ENCODE results near the gene MAML1. TPM values are rescaled to one million over a fixed set of nuclear protein-coding genes. Genes with fewer than 3 reads are reported as not detected.
"Not testable (repeated sequence)": the region's sequence is repeated elsewhere in the genome, so short reads cannot be mapped to it uniquely, and the experiment has no call there.

MAML1 gene, protein sequence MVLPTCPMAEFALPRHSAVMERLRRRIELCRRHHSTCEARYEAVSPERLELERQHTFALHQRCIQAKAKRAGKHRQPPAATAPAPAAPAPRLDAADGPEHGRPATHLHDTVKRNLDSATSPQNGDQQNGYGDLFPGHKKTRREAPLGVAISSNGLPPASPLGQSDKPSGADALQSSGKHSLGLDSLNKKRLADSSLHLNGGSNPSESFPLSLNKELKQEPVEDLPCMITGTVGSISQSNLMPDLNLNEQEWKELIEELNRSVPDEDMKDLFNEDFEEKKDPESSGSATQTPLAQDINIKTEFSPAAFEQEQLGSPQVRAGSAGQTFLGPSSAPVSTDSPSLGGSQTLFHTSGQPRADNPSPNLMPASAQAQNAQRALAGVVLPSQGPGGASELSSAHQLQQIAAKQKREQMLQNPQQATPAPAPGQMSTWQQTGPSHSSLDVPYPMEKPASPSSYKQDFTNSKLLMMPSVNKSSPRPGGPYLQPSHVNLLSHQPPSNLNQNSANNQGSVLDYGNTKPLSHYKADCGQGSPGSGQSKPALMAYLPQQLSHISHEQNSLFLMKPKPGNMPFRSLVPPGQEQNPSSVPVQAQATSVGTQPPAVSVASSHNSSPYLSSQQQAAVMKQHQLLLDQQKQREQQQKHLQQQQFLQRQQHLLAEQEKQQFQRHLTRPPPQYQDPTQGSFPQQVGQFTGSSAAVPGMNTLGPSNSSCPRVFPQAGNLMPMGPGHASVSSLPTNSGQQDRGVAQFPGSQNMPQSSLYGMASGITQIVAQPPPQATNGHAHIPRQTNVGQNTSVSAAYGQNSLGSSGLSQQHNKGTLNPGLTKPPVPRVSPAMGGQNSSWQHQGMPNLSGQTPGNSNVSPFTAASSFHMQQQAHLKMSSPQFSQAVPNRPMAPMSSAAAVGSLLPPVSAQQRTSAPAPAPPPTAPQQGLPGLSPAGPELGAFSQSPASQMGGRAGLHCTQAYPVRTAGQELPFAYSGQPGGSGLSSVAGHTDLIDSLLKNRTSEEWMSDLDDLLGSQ
- 10 to 100 TPM; 20.3 to 22.2 TPM for total RNA-seq

DNA sequence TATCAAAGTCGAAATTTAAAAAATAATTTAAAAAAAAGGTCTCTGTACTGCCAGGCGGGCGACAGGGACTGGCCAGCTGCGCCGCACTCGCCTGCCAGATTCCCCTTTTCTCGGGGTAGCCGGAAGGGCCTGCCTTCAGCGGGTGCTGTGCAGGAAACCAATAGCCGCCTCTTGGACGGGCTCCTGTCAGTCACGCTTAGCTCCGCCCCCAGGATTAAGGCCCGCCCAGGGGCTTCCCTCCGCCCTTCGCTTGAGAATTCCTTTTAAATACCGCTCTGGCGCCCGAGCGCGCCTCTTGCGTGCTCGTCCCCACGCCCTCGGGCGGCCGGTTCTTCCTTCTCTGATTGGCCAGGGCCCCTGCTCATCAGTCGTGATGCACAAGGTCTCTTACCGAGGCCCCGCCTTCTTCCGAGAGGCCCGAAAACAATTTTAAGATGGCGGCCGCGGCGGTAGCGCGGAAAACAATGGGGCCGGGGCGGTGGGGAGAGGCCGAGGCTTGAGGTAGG, at the start of gene MAML1:
MAML1 (plus strand) TSS at position 411 of the 506 bp plus-strand sequence. CDS start 291 bp downstream, outside the sequence.
- POLR2A ChIA-PET: interaction anchor here (0.8 to 4.5 kb wide), 12 partner anchors 26 to 182 kb away, joined by 3 to 28 read pairs (median 4); partner anchors contain the start of genes HNRNPH1 and RUFY1
- no peaks in the 10 kb centered on the region for H3K27me3 Mint-ChIP-seq
- intact Hi-C loops (cut with micrococcal nuclease): loop anchor here (1.0 to 2.0 kb wide), 9 partner anchors 28 to 173 kb away; partner anchors contain the start of genes CANX, HNRNPH1 and MRNIP

DNA sequence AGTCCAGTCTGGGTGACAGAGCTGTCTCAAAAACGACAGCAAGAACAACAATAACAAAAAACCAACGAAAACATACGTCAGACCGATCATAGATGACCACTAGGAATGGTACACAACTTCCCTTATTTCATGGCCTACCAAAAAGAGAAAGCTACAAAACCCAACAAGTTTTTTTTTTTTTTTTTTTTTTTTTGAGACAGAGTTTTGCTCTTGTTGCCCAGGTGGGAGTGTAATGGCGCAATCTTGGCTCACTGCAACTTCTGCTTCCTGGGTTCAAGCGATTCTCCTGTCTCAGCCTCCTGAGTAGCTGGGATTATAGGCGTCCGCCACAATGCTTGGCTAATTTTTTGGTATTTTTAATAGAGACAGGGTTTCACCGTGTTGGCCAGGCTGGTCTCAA, 43.4 kb upstream of the MAML1 start:
- H3K27ac Mint-ChIP-seq; H3K4me1 Mint-ChIP-seq (ENCODE audit: low read depth); DNase-seq: not testable (repeated sequence)

More for the DNA sequence above, at the start of gene MAML1:
- Mint-ChIP-seq H3K4me3 (peak within 1 kb of the TSS; percentile 98), H3K36me3 (peaks cover 36% of the 10 kb centered on the region), H3K4me1 (ENCODE audit: low read depth) (peaks cover 42% of the 10 kb centered on the region), H3K27ac (peak within 1 kb of the TSS; percentile 92), H3K9me3 (no peaks in the 10 kb centered on the region)
- CTCF ChIA-PET: interaction anchor here (0.6 to 9.7 kb wide), 8 partner anchors 12 to 239 kb away, joined by 3 to 61 read pairs (median 5); partner anchors contain the start of gene HNRNPH1
- DNase-seq: peak; percentile 100

DNA sequence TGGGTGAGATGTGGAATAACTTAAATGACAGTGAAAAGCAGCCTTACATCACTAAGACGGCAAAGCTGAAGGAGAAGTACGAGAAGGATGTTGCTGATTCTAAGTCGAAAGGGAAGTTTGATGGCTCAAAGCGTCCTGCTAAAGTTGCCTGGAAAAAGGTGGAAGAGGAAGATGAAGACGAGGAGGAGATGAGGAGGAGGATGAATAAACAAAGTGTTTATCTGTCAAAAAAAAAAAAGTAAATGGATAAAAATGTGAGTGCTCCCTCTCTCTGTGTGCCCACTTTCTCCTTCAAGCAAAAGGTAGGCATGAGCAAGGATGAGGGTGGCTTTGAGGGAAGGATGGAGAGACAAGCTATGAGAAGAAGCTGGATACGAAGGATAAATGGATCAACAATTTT, 38.1 kb upstream of the MAML1 start:
- ChIA-PET CTCF (interaction anchor here (1.3 kb wide), 1 partner anchor 107 kb away, joined by 3 read pairs; no protein-coding TSS in a partner anchor), POLR2A (interaction anchor here (1.0 kb wide), 1 partner anchor 15 kb away, joined by 3 read pairs; no protein-coding TSS in a partner anchor)
- intact Hi-C loops (cut with micrococcal nuclease): no loop called here

More for the DNA sequence above, 43.4 kb upstream of the MAML1 start:
- intact Hi-C loops (cut with micrococcal nuclease); H3K4me3 Mint-ChIP-seq; CTCF ChIA-PET; H3K9me3 Mint-ChIP-seq; H3K36me3 Mint-ChIP-seq; H3K27me3 Mint-ChIP-seq: not testable (repeated sequence)
- POLR2A ChIA-PET: interaction anchor here (1.0 kb wide), 1 partner anchor 10 kb away, joined by 3 read pairs; no protein-coding TSS in a partner anchor

DNA sequence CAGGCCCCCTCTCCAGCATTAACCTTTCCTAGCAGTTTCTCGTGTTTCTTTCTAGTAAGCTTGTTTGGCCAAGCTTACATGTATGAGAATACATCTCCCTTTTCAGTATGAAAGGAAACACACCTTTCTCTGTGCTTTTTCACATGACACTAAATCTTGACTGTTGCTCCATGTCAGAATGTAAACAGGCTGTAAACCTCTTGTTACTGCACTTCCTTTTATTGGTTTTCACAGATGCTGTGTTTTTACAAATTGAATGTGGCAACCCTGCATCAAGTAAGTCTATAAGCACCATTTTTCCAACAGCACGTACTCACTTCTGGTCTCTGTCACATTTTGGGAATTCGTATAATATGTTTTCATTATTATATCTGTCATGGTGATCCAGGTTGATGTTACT, 36.0 kb upstream of the MAML1 start:
- H3K36me3 Mint-ChIP-seq: peaks cover 18% of the 10 kb centered on the region
- no peak for DNase-seq
- peak overlapping the region; percentile 1 for H3K27ac Mint-ChIP-seq
- H3K9me3 Mint-ChIP-seq: no peaks in the 10 kb centered on the region
- no peak overlapping the region for H3K4me3 Mint-ChIP-seq
- ChIA-PET CTCF (interaction anchor here (1.1 to 2.1 kb wide), 2 partner anchors 17 to 28 kb away, joined by 3 to 12 read pairs; no protein-coding TSS in a partner anchor), POLR2A (interaction anchor here (1.7 kb wide), 1 partner anchor 73 kb away, joined by 6 read pairs; the partner anchor contains the start of gene HNRNPH1)
- no peaks in the 10 kb centered on the region for H3K27me3 Mint-ChIP-seq
- peaks cover 26% of the 10 kb centered on the region for H3K4me1 Mint-ChIP-seq (ENCODE audit: low read depth)
- intact Hi-C loops (cut with micrococcal nuclease): loop anchor here (5.0 kb wide), 1 partner anchor 1526 kb away; the partner anchor contains the start of gene TRIM41

More for the DNA sequence above, 38.1 kb upstream of the MAML1 start:
- Mint-ChIP-seq H3K4me1 (ENCODE audit: low read depth) (peaks cover 16% of the 10 kb centered on the region), H3K36me3 (peaks cover 6% of the 10 kb centered on the region), H3K27me3 (no peaks in the 10 kb centered on the region), H3K27ac (no peak overlapping the region), H3K4me3 (no peak overlapping the region), H3K9me3 (no peaks in the 10 kb centered on the region)
- no peak for DNase-seq

DNA sequence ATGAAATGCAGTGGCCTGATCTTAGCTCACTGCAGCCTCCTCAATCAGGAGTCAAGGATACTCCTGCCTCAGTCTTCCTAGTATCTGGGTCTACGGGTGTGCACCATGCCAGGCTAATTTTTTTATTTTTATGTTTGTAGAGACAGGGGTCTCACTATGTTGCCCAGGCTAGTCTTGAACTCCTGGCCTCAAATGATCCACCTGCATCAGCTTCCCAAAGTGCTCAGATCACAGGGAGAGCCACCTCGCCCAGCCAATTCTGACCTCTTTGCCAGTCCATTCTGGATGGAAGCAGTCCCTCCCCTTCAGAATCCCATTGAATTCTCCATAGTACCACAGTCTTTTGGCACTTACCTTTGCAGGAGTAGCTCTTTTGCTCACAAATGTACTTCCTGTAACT, 35.5 kb upstream of the MAML1 start:
- intact Hi-C loops (cut with micrococcal nuclease): loop anchor here (5.0 kb wide), 1 partner anchor 1525 kb away; the partner anchor contains the start of gene TRIM41
- H3K4me3 Mint-ChIP-seq: peak overlapping the region; percentile 97
- peak overlapping the region; percentile 98 for H3K27ac Mint-ChIP-seq
- no peaks in the 10 kb centered on the region for H3K9me3 Mint-ChIP-seq
- ChIA-PET POLR2A (interaction anchor here (0.9 to 1.7 kb wide), 3 partner anchors 10 to 73 kb away, joined by 3 to 10 read pairs (median 6); partner anchors contain the start of gene HNRNPH1), CTCF (interaction anchor here (0.6 to 2.1 kb wide), 4 partner anchors 16 to 158 kb away, joined by 3 to 12 read pairs (median 4); partner anchors contain the start of gene CBY3)
- H3K4me1 Mint-ChIP-seq (ENCODE audit: low read depth): peaks cover 28% of the 10 kb centered on the region
- H3K36me3 Mint-ChIP-seq: peaks cover 20% of the 10 kb centered on the region
- no peak for DNase-seq
- no peaks in the 10 kb centered on the region for H3K27me3 Mint-ChIP-seq

DNA sequence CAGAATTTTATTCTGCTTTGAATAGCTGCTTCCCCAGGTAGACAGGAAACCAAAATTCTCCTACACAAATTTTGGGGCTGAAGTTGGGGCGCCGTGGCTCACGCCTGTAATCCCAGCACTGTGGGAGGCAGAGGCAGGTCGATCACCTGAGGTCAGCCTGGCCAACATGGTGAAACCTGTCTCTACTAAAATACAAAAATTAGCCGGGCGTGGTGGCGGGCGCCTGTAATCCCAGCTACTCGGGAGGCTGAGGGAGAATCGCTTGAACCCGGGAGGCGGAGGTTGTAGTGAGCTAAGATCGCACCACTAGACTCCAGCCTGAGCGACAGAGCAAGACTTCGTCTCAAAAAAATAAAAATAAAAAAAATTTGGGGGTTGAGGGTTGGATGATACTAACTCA, 35.1 kb upstream of the MAML1 start:
- intact Hi-C loops (cut with micrococcal nuclease): loop anchor here (5.0 kb wide), 1 partner anchor 1525 kb away; the partner anchor contains the start of gene TRIM41
- peak overlapping the region; percentile 98 for H3K27ac Mint-ChIP-seq
- H3K36me3 Mint-ChIP-seq: peaks cover 25% of the 10 kb centered on the region
- H3K4me1 Mint-ChIP-seq (ENCODE audit: low read depth): peaks cover 33% of the 10 kb centered on the region
- not testable (repeated sequence) for DNase-seq, H3K9me3 Mint-ChIP-seq, H3K27me3 Mint-ChIP-seq
- peak overlapping the region; percentile 97 for H3K4me3 Mint-ChIP-seq
- ChIA-PET POLR2A (interaction anchor here (0.9 to 1.7 kb wide), 3 partner anchors 10 to 74 kb away, joined by 3 to 10 read pairs (median 6); partner anchors contain the start of gene HNRNPH1), CTCF (interaction anchor here (0.6 to 2.1 kb wide), 4 partner anchors 16 to 157 kb away, joined by 3 to 12 read pairs (median 4); partner anchors contain the start of gene CBY3)

DNA sequence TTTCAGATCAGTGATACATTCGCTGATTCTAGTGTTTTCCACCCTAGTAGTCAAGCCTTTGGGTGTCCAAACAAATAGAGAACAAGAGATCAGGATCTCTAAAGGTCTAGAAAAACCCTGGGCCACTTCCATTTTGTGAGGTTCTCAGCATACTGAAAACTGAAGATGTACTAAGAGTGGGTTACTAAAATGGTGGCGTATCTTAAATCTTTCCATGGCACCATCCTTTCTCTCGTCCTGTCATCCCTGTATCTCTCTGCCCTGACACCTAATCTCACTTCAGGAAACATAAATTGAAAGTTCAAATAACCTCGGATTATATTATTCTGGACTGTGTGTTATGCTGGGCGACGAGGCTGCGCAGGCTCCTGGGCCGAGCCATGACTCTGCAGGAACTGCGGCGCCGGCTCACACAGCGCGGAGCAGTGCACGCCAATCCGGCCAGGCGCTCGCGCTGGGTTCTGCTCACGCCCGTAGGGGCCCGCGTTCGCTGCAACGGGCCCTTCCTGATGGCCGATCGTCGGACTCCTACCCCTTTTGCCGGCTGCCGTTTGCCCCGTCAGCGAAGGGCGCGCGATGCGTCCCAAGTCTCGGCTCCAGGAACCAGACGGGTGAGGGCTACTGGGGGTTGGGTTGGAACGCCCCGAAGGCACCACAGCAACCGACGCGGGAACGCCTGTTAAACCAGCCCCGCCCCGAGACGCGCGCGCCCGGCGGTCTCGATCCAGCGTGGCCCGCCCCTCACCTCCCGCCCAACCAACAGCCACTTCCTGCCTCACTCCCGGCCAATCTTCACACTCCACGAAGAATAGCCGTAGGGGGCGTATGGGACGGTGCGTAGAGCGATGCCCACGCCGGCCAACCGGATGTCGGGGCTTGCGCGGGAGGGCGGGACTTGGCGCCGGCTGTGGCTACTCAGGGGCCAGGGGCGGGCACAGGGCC, 34.4 kb upstream of the MAML1 start:
- DNase-seq: peak; percentile 100
- peaks cover 30% of the 10 kb centered on the region for H3K36me3 Mint-ChIP-seq
- intact Hi-C loops (cut with micrococcal nuclease): loop anchor here (1.0 to 5.0 kb wide), 8 partner anchors 20 to 1524 kb away; partner anchors contain the start of genes HNRNPH1, MAML1, RUFY1 and TRIM41
- peak overlapping the region; percentile 97 for H3K4me3 Mint-ChIP-seq
- H3K4me1 Mint-ChIP-seq (ENCODE audit: low read depth): peaks cover 35% of the 10 kb centered on the region
- ChIA-PET CTCF (interaction anchor here (1.3 to 2.1 kb wide), 2 partner anchors 17 to 19 kb away, joined by 4 to 12 read pairs; partner anchors contain the start of gene CBY3), POLR2A (interaction anchor here (1.3 to 2.4 kb wide), 2 partner anchors 19 to 20 kb away, joined by 10 to 21 read pairs; no protein-coding TSS in a partner anchor)
- no peaks in the 10 kb centered on the region for H3K9me3 Mint-ChIP-seq
- H3K27ac Mint-ChIP-seq: peak overlapping the region; percentile 98
- H3K27me3 Mint-ChIP-seq: no peaks in the 10 kb centered on the region

DNA sequence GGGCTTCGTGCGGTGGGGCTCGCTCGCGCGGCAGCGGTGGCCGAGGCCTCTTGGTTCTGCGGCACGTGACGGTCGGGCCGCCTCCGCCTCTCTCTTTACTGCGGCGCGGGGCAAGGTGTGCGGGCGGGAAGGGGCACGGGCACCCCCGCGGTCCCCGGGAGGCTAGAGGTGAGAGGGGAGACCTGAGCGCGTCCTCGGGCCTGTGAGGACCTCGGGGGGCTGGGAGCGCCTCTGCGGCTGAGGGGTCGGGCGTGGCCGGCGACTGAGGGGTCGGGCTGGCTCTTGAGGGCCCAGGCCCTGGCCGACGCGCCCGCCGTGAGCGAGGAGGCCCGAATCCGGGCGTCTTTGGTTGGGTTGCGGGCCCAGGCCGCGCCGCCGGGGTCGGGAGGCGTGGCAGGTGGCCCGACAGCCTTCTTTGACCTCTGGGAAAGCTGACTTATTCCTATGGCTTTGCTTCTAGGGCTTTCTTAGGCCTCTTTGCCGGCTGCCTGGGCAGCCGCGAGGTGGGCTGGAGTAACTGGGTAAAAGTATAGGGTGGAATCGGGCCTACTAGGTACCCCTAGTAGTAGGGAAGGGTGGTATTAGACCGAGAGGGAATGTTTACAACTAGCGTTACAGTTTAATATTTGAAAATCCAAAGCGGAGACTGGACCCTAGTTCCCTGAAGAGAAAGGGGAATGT, 33.5 kb upstream of the MAML1 start, which contains the start of gene CANX:
CANX (plus strand) TSS at position 33 of the 681 bp plus-strand sequence. CDS start 6,715 bp downstream, outside the sequence.
- Mint-ChIP-seq H3K27ac (peak within 1 kb of the TSS; percentile 98), H3K4me1 (ENCODE audit: low read depth) (peaks cover 43% of the 10 kb centered on the region), H3K4me3 (peak within 1 kb of the TSS; percentile 97), H3K9me3 (no peaks in the 10 kb centered on the region), H3K36me3 (peaks cover 38% of the 10 kb centered on the region), H3K27me3 (no peaks in the 10 kb centered on the region)
- ChIA-PET CTCF (interaction anchor here (2.9 kb wide), 1 partner anchor 19 kb away, joined by 9 read pairs; the partner anchor contains the start of gene CBY3), POLR2A (interaction anchor here (0.6 to 2.4 kb wide), 7 partner anchors 10 to 1474 kb away, joined by 3 to 21 read pairs (median 4); partner anchors contain the start of genes HNRNPH1, MAML1 and SQSTM1)
- intact Hi-C loops (cut with micrococcal nuclease): loop anchor here (1.0 to 5.0 kb wide), 9 partner anchors 21 to 1523 kb away; partner anchors contain the start of genes HNRNPH1, MAML1, RUFY1 and TRIM41
- DNase-seq: no peak

DNA sequence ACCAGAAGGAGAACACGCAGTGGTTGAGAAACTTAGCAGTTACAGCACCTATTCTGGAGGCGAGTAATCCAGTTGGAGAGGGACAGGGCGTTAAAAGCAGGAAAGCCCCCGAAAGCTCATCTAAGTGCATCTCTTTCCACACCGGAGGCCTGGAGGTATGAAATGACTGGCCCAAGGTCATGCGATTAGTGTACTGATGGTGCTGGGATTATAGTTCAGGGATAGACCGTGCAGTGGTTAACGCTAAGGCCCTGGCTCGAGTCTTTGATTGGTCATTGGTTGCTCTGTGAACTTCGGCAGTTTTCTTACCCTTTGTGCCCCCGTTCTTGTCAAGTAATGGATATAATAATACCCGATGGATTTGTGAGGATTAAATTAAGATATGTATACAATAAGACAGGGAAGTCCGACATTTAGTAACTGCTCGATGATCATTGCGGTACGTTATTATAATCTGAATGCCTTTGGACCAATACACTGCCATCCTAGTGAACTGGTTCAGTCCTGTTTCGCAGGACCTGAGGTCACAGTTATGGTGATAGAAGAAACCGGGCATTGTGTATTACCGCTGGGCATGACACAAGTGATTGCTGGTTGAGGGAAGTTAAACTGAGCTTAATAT, 32.9 kb upstream of the MAML1 start:
- H3K27me3 Mint-ChIP-seq: no peaks in the 10 kb centered on the region
- peaks cover 44% of the 10 kb centered on the region for H3K4me1 Mint-ChIP-seq (ENCODE audit: low read depth)
- intact Hi-C loops (cut with micrococcal nuclease): loop anchor here (1.0 to 5.0 kb wide), 3 partner anchors 149 to 1523 kb away; partner anchors contain the start of genes RUFY1 and TRIM41
- peak; percentile 79 for DNase-seq
- H3K4me3 Mint-ChIP-seq: peak overlapping the region; percentile 97
- H3K36me3 Mint-ChIP-seq: peaks cover 38% of the 10 kb centered on the region
- ChIA-PET POLR2A (interaction anchor here (0.6 to 2.4 kb wide), 7 partner anchors 10 to 1475 kb away, joined by 3 to 21 read pairs (median 4); partner anchors contain the start of genes HNRNPH1, MAML1 and SQSTM1), CTCF (interaction anchor here (2.9 kb wide), 1 partner anchor 20 kb away, joined by 9 read pairs; the partner anchor contains the start of gene CBY3)
- peak overlapping the region; percentile 98 for H3K27ac Mint-ChIP-seq
- H3K9me3 Mint-ChIP-seq: no peaks in the 10 kb centered on the region

Data from activated CD4-positive, alpha-beta memory T cell treated with anti-CD3 and anti-CD28 coated beads for 36 hours (primary cell).